Mucosa of descending colon (tissue), 3 donors: ENCODE data around the gene ZNF841. TPM values are rescaled to one million over a fixed set of nuclear protein-coding genes. Genes with fewer than 3 reads are reported as not detected.

Experiments
- ATAC-seq: fragments of 200-7000 bp; cut with Tn5 transposase; one replicate; pipeline ENCODE4 v1.9.1; 2020; ENCODE audit warnings: mild to moderate bottlenecking, moderate library complexity
- DNase-seq, 3 donors: peaks; one replicate each; pipeline ENCODE4 v3.0.0-alpha.2; 2020
- H3K36me3 ChIP-seq: fragments of 200-600 bp; one replicate; pipeline ENCODE4 v1.8.0; 2021; ENCODE audit warnings: low read depth, mild to moderate bottlenecking
- H3K4me1 ChIP-seq: fragments of 200-600 bp; one replicate; pipeline ENCODE4 v1.8.0; 2021; ENCODE audit warnings: low read depth, mild to moderate bottlenecking
- H3K4me3 ChIP-seq: fragments of 200-600 bp; one replicate; pipeline ENCODE4 v1.8.0; 2021; ENCODE audit warnings: mild to moderate bottlenecking
- H3K9me3 ChIP-seq: fragments of 200-600 bp; one replicate; pipeline ENCODE4 v1.8.0; 2021; ENCODE audit warnings: mild to moderate bottlenecking
- intact Hi-C, 2 donors: fragments of 100-400 bp; cut with DNase I in 1 of 2; cut with micrococcal nuclease in 1 of 2; formaldehyde crosslinking; loops; one replicate each; pipeline versions ENCODE4 v1.11.0 to v1.11.1; 2022; cut with DNase I, micrococcal nuclease
- long read RNA-seq, 2 donors: library from polyadenylated mRNA; unstranded; transcript quantifications; one replicate each; pipeline ENCODE4 v2.0.0, GENCODE V29; 2019 to 2021
- total RNA-seq, 3 donors: library from RNA; stranded (reverse); fragmentation: NEBNext Ultra II Directional in 2 of 3; extraction: Animal tissue kit (Norgen Biotek cat#: 25700) in 2 of 3; gene quantifications; one replicate each; pipeline versions ENCODE4 v1.2.1 to v1.2.4, GENCODE V29; 2021 to 2023
- TF ChIP-seq, protein P1 (sequence below): fragments of 200-600 bp; IDR thresholded peaks from one replicate; pipeline ENCODE4 v1.8.0; 2022; ENCODE audit warnings: antibody characterized with exemption, mild to moderate bottlenecking
- donor health status: DM: no; HTN: no; CAD: no; lungs with moderate emphysema.
- donor health status: DM: no; HTN: no; CAD: no.
- donor health status: DM: no; HTN: yes; CAD: no.

Gene ZNF841
- 10 to 100 TPM; 13.4 to 22.4 (median 20.1) TPM for total RNA-seq
- long read RNA-seq, donor 1, partial matches to known transcripts = 0 of 4 reads
- long read RNA-seq, donor 1, other reads (novel, unspliced or antisense) = 3 of 4 reads
- long read RNA-seq, donor 2 = 0 reads

DNA sequence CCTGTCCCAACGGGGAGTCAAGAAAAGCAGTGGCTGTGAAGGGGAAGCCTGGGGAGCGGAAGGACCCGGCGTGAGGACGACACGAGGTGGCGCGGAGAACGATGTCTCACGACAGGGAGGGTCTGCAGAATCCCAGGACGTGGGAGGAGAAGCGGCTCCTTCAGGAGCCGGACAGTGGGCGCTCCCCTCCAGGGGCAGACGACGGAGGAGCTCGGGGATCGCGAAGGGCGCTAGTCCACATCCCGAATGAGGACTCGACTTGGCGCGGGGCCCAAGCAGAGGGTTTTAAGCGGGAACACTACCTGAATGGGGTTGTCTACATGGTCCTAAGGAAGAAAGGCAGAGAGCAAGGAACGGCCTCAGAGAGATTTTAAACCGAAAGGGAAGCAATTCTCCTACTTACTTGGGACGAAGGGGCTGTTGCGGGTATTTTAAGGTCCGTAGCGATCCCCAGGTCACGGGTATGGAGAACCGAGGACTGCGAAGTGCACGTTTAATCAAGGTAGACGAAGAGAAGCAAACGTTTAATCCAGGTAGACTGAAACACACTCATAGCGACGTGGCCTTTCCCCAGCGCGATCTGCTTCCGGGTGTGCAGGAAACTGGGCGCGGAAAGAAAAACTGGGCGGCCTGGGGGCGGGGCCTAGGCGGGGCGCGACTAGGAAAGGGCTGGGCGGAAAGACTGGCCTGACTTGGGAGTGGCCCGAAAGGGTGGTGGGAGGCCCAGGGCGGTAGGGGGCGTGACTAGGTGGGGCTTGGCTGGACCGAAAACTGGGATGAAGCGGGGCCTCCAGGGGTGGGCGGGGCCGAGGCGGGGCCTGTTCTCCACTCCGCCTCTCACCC lies at the start of gene ZNF841:
Gene ZNF841 (minus strand): TSS at position 594 of the 843 bp plus-strand sequence. CDS start 10,964 bp downstream, outside the sequence.
- intact Hi-C loops = no loop called here
- H3K9me3 ChIP-seq = peaks cover 67% of the 10 kb centered on the region
- ATAC-seq = peak; percentile 99

DNA sequence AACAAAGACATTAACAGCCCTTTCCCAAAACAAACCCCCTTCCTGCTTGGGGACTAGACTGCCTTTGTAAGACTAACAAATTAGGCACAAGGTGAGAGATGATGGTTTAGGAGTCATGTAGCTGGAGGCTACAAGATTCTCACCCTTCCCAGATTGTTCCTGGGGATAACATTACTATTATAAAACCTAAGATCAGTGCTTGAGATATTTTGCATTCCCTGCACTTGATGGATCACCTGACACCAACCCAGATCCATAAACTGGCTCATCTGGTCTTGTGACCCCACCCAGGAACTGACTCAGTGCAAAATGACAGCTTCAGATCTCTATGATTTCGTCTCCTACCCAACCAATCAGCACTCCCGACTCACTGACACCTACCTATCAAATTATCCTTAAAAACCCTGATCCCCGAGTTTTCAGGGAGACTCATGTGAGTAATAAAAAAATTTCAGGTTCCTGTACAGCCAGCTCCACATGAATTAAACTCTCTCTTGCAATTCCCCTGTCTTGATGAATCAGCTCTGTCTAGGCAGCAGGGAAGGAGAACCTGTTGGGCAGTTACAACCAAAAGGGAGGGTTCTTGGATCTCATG lies 46.5 kb upstream of the ZNF841 start:
- TF ChIP-seq, protein P1, sequence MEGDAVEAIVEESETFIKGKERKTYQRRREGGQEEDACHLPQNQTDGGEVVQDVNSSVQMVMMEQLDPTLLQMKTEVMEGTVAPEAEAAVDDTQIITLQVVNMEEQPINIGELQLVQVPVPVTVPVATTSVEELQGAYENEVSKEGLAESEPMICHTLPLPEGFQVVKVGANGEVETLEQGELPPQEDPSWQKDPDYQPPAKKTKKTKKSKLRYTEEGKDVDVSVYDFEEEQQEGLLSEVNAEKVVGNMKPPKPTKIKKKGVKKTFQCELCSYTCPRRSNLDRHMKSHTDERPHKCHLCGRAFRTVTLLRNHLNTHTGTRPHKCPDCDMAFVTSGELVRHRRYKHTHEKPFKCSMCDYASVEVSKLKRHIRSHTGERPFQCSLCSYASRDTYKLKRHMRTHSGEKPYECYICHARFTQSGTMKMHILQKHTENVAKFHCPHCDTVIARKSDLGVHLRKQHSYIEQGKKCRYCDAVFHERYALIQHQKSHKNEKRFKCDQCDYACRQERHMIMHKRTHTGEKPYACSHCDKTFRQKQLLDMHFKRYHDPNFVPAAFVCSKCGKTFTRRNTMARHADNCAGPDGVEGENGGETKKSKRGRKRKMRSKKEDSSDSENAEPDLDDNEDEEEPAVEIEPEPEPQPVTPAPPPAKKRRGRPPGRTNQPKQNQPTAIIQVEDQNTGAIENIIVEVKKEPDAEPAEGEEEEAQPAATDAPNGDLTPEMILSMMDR = no peak
- DNase-seq = no peak
- intact Hi-C loops = no loop called here
- H3K4me1 ChIP-seq = peaks cover 14% of the 10 kb centered on the region
- ATAC-seq = no peak
- no peak overlapping the region for H3K4me3 ChIP-seq
- H3K36me3 ChIP-seq = no peaks in the 10 kb centered on the region
- H3K9me3 ChIP-seq = peaks cover 10% of the 10 kb centered on the region

More for the DNA sequence above, at the start of gene ZNF841:
- peak; percentile 94 to 95 (median 94) for DNase-seq
- H3K4me1 ChIP-seq = peaks cover 9% of the 10 kb centered on the region
- H3K4me3 ChIP-seq = peak within 1 kb of the TSS; percentile 67
- H3K36me3 ChIP-seq = no peaks in the 10 kb centered on the region
- TF ChIP-seq, protein P1 = no peak

DNA sequence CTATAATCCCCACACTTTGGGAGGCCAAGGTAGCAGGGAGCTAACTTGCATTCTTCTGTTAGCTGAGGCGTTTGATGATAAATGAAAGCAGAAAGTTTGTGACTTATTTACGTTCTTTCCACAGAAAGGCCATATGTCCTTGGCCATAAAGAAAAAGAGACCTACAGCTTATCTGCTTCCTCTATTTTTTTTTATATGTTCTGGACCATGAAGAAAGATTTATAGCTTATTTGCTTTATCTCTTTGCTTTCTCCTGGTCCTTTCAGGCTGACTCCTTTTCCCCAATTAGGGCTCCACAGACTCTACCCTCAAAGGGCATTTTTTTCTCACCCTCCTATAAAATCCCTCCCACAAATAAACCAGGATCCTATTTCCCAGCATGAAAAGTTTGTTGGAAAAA lies 45.6 kb upstream of the ZNF841 start:
- ATAC-seq = no peak

DNA sequence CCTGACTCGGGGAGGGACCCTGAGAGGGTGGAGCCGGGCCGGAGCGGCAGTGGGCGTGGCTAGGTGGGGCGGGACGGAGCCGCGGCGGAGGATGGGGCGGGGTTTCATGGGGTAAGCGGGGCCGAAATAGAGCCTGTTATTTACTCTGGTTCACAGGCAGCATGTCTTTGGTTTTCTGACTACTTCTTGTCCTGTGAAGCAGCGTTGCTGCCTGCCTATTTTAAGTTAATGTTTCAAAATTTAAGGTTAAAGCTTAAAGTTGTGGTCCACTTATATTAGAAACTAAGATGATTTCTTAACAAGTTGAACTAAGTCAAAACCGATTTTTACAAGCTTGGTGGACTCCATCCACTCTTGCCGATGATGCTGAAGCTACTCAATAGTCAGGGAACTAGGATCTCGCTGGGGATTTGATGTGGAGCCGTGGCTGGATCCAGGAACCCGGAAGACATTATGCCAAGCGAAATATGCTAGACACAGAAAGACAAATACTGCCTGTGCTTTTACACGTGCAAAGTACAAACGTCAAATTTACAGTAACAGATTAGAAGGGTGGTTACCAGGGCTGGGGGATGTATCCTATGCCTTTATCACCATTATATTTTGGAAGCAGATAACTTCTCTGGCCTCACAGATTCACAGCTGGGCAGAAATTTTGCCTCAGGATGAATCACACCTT lies 44.6 kb upstream of the ZNF841 start:
- intact Hi-C loops = no loop called here
- no peak for ATAC-seq
- peaks cover 14% of the 10 kb centered on the region for H3K4me1 ChIP-seq
- DNase-seq = peak in 1 of 3 donors; percentile 16
- no peak overlapping the region for H3K4me3 ChIP-seq
- TF ChIP-seq, protein P1 = no peak
- no peaks in the 10 kb centered on the region for H3K36me3 ChIP-seq
- peaks cover 10% of the 10 kb centered on the region for H3K9me3 ChIP-seq

More for the DNA sequence above, 45.6 kb upstream of the ZNF841 start:
- Histone ChIP-seq H3K4me1 (peaks cover 14% of the 10 kb centered on the region), H3K9me3 (peaks cover 7% of the 10 kb centered on the region), H3K36me3 (no peaks in the 10 kb centered on the region), H3K4me3 (no peak overlapping the region)
- intact Hi-C loops = no loop called here
- DNase-seq = no peak
- TF ChIP-seq, protein P1 = no peak

DNA sequence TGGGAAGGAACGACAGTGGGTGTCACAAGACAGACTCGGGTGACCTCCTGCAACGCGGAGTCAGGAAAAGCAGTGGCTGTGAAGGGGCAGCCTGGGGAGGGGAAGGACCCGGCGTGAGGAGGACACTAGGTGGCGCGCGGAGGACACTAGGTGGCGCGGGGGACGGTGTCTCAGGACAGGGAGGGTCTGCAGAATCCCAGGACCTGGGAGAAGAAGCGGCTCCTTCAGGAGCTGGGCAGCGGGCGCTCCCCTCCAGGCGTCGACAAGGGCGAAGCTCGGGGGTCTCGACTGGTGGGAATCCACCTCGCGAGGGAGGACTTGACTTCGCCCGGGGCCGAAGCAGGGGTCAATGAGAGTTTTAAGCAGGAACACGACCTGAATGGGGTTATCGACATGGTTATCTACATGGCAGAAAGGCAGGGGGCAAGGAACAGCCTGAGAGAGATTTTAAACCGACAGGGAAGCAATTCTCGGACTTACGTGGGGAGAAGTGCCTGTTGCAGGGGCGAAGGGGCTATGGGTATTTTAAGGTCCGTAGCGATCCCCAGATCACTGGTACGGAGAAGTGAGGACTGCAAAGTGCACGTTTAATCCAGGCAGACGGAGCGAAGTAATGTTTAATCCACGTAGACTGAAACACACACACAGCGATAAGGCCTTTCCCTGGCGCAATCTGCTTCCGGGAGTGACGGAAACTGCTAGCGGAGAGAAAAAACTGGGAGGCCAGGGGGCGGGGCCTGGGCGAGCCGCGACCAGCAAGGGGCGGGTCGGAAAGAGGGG lies 43.9 kb upstream of the ZNF841 start, which contains the start of gene ZNF616:
Gene ZNF616 (minus strand): TSS at position 687 of the 780 bp plus-strand sequence. CDS start 9,426 bp downstream, outside the sequence.
- H3K4me1 ChIP-seq = peaks cover 14% of the 10 kb centered on the region
- TF ChIP-seq, protein P1 = peak; percentile 57
- peak; percentile 99 for ATAC-seq
- peak; percentile 98 to 99 (median 98) for DNase-seq
- intact Hi-C loops = loop anchor here (2.0 to 10.0 kb wide), 2 partner anchors 95 to 97 kb away; no protein-coding TSS in a partner anchor
- H3K4me3 ChIP-seq = peak within 1 kb of the TSS; percentile 34
- H3K9me3 ChIP-seq = peaks cover 17% of the 10 kb centered on the region
- no peaks in the 10 kb centered on the region for H3K36me3 ChIP-seq
